MG63 (cell line): Measurements from ENCODE around the gene FAM83B. TPM values are rescaled to one million over a fixed set of nuclear protein-coding genes. Genes with fewer than 3 reads are reported as not detected.
"Not testable (repeated sequence)": the region's sequence is repeated elsewhere in the genome, so short reads cannot be mapped to it uniquely, and the experiment has no call there.

ENCODE experiments used
- DNase-seq: peaks from one replicate; pipeline ENCODE4 v3.0.0-alpha.2; 2020
- H3K27me3 ChIP-seq: fragments of 250-450 bp; sonication (Bioruptor Pico); 2 replicates; pipeline ENCODE4 v1.5.1; 2020; ENCODE audit warnings: mild to moderate bottlenecking, moderate library complexity
- H3K36me3 ChIP-seq: fragments of 250-450 bp; sonication (Bioruptor Pico); 2 replicates; pipeline ENCODE4 v1.5.1; 2020; ENCODE audit warnings: mild to moderate bottlenecking, moderate library complexity
- H3K4me3 ChIP-seq: fragments of 250-450 bp; sonication (Bioruptor Pico); 2 replicates; pipeline ENCODE4 v1.5.1; 2020; ENCODE audit warnings: mild to moderate bottlenecking, moderate library complexity
- H3K9me3 ChIP-seq: fragments of 250-450 bp; sonication (Bioruptor Pico); 2 replicates; pipeline ENCODE4 v1.5.1; 2020; ENCODE audit warnings: mild to moderate bottlenecking, moderate library complexity
- total RNA-seq: library from RNA; depleted of rRNA; stranded (reverse); fragments of >200 nt; shearing (Covaris generic); gene quantifications from 2 replicates; pipeline ENCODE4 v1.2.3, GENCODE V29; 2014; ENCODE audit warnings: low replicate concordance

Gene FAM83B
- total RNA-seq, 1 experiment from 2014 or later, result not detected

GRCh38 chr6:54878718-54879117, 32.1 kb downstream of the FAM83B start:
- Histone ChIP-seq H3K9me3 (no peaks in the 10 kb centered on the region), H3K36me3 (no peaks in the 10 kb centered on the region), H3K4me3 (no peak overlapping the region), H3K27me3 (no peaks in the 10 kb centered on the region)
- DNase-seq, result no peak

GRCh38 chr6:54879188-54879985, 32.8 kb downstream of the FAM83B start:
- DNase-seq, result no peak
- Histone ChIP-seq H3K27me3 (no peaks in the 10 kb centered on the region), H3K4me3 (no peak overlapping the region), H3K9me3 (no peaks in the 10 kb centered on the region), H3K36me3 (no peaks in the 10 kb centered on the region)

GRCh38 chr6:54881067-54881730, 34.6 kb downstream of the FAM83B start:
- no peaks in the 10 kb centered on the region for H3K27me3 ChIP-seq
- H3K36me3 ChIP-seq, result no peaks in the 10 kb centered on the region
- no peaks in the 10 kb centered on the region for H3K9me3 ChIP-seq
- no peak overlapping the region for H3K4me3 ChIP-seq
- DNase-seq, result no peak

GRCh38 chr6:54881891-54882290, 35.3 kb downstream of the FAM83B start:
- not testable (repeated sequence) for H3K27me3 ChIP-seq, H3K4me3 ChIP-seq, DNase-seq, H3K9me3 ChIP-seq, H3K36me3 ChIP-seq

- Histone ChIP-seq H3K36me3 (no peaks in the 10 kb centered on the region), H3K4me3 (no peak overlapping the region), H3K9me3 (no peaks in the 10 kb centered on the region), H3K27me3 (no peaks in the 10 kb centered on the region)
- no peak for DNase-seq
Measured at GRCh38 chr6:54886932-54887584, 40.5 kb downstream of the FAM83B start.

- Histone ChIP-seq H3K4me3 (no peak overlapping the region), H3K36me3 (no peaks in the 10 kb centered on the region), H3K9me3 (no peaks in the 10 kb centered on the region), H3K27me3 (no peaks in the 10 kb centered on the region)
- no peak for DNase-seq
Measured at GRCh38 chr6:54891536-54891935, 45.0 kb downstream of the FAM83B start.

- no peaks in the 10 kb centered on the region for H3K9me3 ChIP-seq
- no peak overlapping the region for H3K4me3 ChIP-seq
- no peaks in the 10 kb centered on the region for H3K36me3 ChIP-seq
- DNase-seq, result peak; percentile 59
- no peaks in the 10 kb centered on the region for H3K27me3 ChIP-seq
Measured at GRCh38 chr6:54892831-54893230, 46.3 kb downstream of the FAM83B start.

- H3K4me3 ChIP-seq, result no peak overlapping the region
- no peaks in the 10 kb centered on the region for H3K27me3 ChIP-seq
- no peak for DNase-seq
- H3K9me3 ChIP-seq, result no peaks in the 10 kb centered on the region
- H3K36me3 ChIP-seq, result no peaks in the 10 kb centered on the region
Measured at GRCh38 chr6:54893818-54894217, 47.2 kb downstream of the FAM83B start.

- DNase-seq, result no peak
- no peaks in the 10 kb centered on the region for H3K9me3 ChIP-seq
- no peaks in the 10 kb centered on the region for H3K36me3 ChIP-seq
- H3K27me3 ChIP-seq, result no peaks in the 10 kb centered on the region
- H3K4me3 ChIP-seq, result no peak overlapping the region
Measured at GRCh38 chr6:54896302-54896701, 49.7 kb downstream of the FAM83B start.

GRCh38 chr6:54897462-54898189, 51.1 kb downstream of the FAM83B start:
- no peak overlapping the region for H3K4me3 ChIP-seq
- H3K36me3 ChIP-seq, result no peaks in the 10 kb centered on the region
- DNase-seq, result no peak

GRCh38 chr6:54898767-54899166, 52.2 kb downstream of the FAM83B start:
- no peak for DNase-seq
- H3K27me3 ChIP-seq, result no peaks in the 10 kb centered on the region
- no peak overlapping the region for H3K4me3 ChIP-seq
- H3K9me3 ChIP-seq, result no peaks in the 10 kb centered on the region
- no peaks in the 10 kb centered on the region for H3K36me3 ChIP-seq

More at GRCh38 chr6:54897462-54898189, 51.1 kb downstream of the FAM83B start:
- Histone ChIP-seq H3K27me3 (no peaks in the 10 kb centered on the region), H3K9me3 (no peaks in the 10 kb centered on the region)

GRCh38 chr6:54899442-54899841, 52.9 kb downstream of the FAM83B start:
- no peaks in the 10 kb centered on the region for H3K27me3 ChIP-seq
- H3K9me3 ChIP-seq, result no peaks in the 10 kb centered on the region
- no peak overlapping the region for H3K4me3 ChIP-seq
- no peak for DNase-seq
- no peaks in the 10 kb centered on the region for H3K36me3 ChIP-seq

GRCh38 chr6:54899986-54900385, 53.4 kb downstream of the FAM83B start:
- H3K36me3 ChIP-seq, result no peaks in the 10 kb centered on the region

GRCh38 chr6:54900666-54901065, 54.1 kb downstream of the FAM83B start:
- H3K27me3 ChIP-seq, result no peaks in the 10 kb centered on the region
- H3K9me3 ChIP-seq, result no peaks in the 10 kb centered on the region
- DNase-seq, result no peak
- no peak overlapping the region for H3K4me3 ChIP-seq
- H3K36me3 ChIP-seq, result no peaks in the 10 kb centered on the region

More at GRCh38 chr6:54899986-54900385, 53.4 kb downstream of the FAM83B start:
- H3K9me3 ChIP-seq, result no peaks in the 10 kb centered on the region
- no peak overlapping the region for H3K4me3 ChIP-seq
- no peaks in the 10 kb centered on the region for H3K27me3 ChIP-seq
- DNase-seq, result no peak

GRCh38 chr6:54903884-54904283, 57.3 kb downstream of the FAM83B start:
- no peak for DNase-seq
- no peak overlapping the region for H3K4me3 ChIP-seq
- H3K9me3 ChIP-seq, result no peaks in the 10 kb centered on the region
- no peaks in the 10 kb centered on the region for H3K27me3 ChIP-seq
- no peaks in the 10 kb centered on the region for H3K36me3 ChIP-seq

- no peaks in the 10 kb centered on the region for H3K36me3 ChIP-seq
- no peaks in the 10 kb centered on the region for H3K27me3 ChIP-seq
- DNase-seq, result no peak
- peak overlapping the region; percentile 29 for H3K4me3 ChIP-seq
- no peaks in the 10 kb centered on the region for H3K9me3 ChIP-seq
Measured at GRCh38 chr6:54907355-54907754, 60.8 kb downstream of the FAM83B start.

- no peak for DNase-seq
- Histone ChIP-seq H3K36me3 (no peaks in the 10 kb centered on the region), H3K27me3 (no peaks in the 10 kb centered on the region), H3K4me3 (no peak overlapping the region), H3K9me3 (no peaks in the 10 kb centered on the region)
Measured at GRCh38 chr6:54909184-54909583, 62.6 kb downstream of the FAM83B start.
